ENCODE results near the gene PRSS50.

- no peak for TF ChIP-seq CTCF (conservative IDR thresholded peaks at IDR 0.05; ENCODE audit: low read depth, low read length)
- TF ChIP-seq EZH2 (IDR thresholded peaks at IDR 0.05; ENCODE audit: borderline replicate concordance, low read depth, low read length, poor library complexity, severe bottlenecking) = no peak
Measured at GRCh38 chr3:46706771-46707582, 10.7 kb downstream of the PRSS50 start.
